B cell (primary cell): Measurements from ENCODE around the gene COBL. TPM values are rescaled to one million over a fixed set of nuclear protein-coding genes. Genes with fewer than 3 reads are reported as not detected.
A peak's percentile ranks its signal among the peaks of the same experiment; 100 is the strongest.

Experiments
- ATAC-seq: fragments of 200-7000 bp; cut with Tn5 transposase; one replicate; pipeline ENCODE4 v1.10.0; 2021; ENCODE audit warnings: low read depth, mild to moderate bottlenecking, moderate number of reproducible peaks, moderate library complexity
- CTCF ChIA-PET: fragments of 350-600 bp; sonication (Branson Sonifier 250); formaldehyde crosslinking; loops from one replicate; lab custom pipeline; 2021; ENCODE audit warnings: antibody characterized with exemption, inconsistent platforms; lab: Charles Lee
- POLR2A ChIA-PET: fragments of 350-600 bp; sonication (Branson Sonifier 250); formaldehyde crosslinking; loops from one replicate; lab custom pipeline; 2021; ENCODE audit warnings: antibody characterized with exemption; lab: Charles Lee
- DNase-seq: peaks from one replicate; pipeline ENCODE4 v3.0.0; 2013
- H2AFZ ChIP-seq: 2 replicates; pipeline ENCODE4 v1.6.1; 2012; ENCODE audit warnings: mild to moderate bottlenecking, low read depth, low read length; ENCODE audit not compliant: insufficient read depth, poor library complexity, severe bottlenecking
- H3K27ac ChIP-seq, 2 donors: 1 replicate in 1 of 2; 2 replicates in 1 of 2; pipeline ENCODE4 v1.5.1; 2012 to 2013; ENCODE audit warnings: low read length in 2 of 2, mild to moderate bottlenecking in 2 of 2, moderate library complexity in 1 of 2
- H3K27me3 ChIP-seq, 4 experiments: fragments of 200-600 bp in 1 of 4; sonication (generic) in 1 of 4; replicated peaks in 1 of 4; 1 replicate in 2 of 4; 2 replicates in 2 of 4; pipeline versions ENCODE4 v1.6.1 to v1.7.0; 2013 to 2016; ENCODE audit warnings: low read length in 3 of 4, mild to moderate bottlenecking in 2 of 4, mixed read lengths in 1 of 4, moderate library complexity in 1 of 4; ENCODE audit not compliant: insufficient read depth in 4 of 4, control insufficient read depth in 3 of 4; ENCODE audit errors: control extremely low read depth in 1 of 4
- H3K36me3 ChIP-seq, 2 experiments: replicated peaks in 1 of 2; 1 replicate in 1 of 2; 2 replicates in 1 of 2; pipeline versions ENCODE4 v1.6.1 to v1.7.1; 2013; ENCODE audit warnings: low read length in 1 of 2; ENCODE audit not compliant: insufficient read depth in 2 of 2, control insufficient read depth in 1 of 2; ENCODE audit errors: control extremely low read depth in 1 of 2, extremely low read depth in 1 of 2
- H3K4me1 ChIP-seq, 2 donors: fragments of 200-600 bp in 1 of 2; sonication (generic) in 1 of 2; 1 replicate in 1 of 2; 2 replicates in 1 of 2; pipeline versions ENCODE4 v1.5.1 to v1.6.1; 2013 to 2017; ENCODE audit warnings: low read length in 2 of 2; ENCODE audit not compliant: control insufficient read depth in 2 of 2, insufficient read depth in 2 of 2
- H3K4me2 ChIP-seq: replicated peaks from 2 replicates; pipeline ENCODE3; 2012; ENCODE audit warnings: mild to moderate bottlenecking, low read depth, low read length; ENCODE audit not compliant: poor library complexity, severe bottlenecking
- H3K4me3 ChIP-seq, 5 experiments: fragments of 200-600 bp in 1 of 5; sonication (generic) in 1 of 5; 1 replicate in 3 of 5; 2 replicates in 2 of 5; pipeline versions ENCODE4 v1.5.1 to v1.7.0; 2011 to 2016; ENCODE audit warnings: low read length in 4 of 5, mild to moderate bottlenecking in 4 of 5, low read depth in 2 of 5, control low read depth in 1 of 5, moderate library complexity in 1 of 5; ENCODE audit not compliant: insufficient read depth in 1 of 5; ENCODE audit errors: control extremely low read depth in 1 of 5, extremely low read depth in 1 of 5
- H3K79me2 ChIP-seq: fragments of 200-600 bp; sonication (generic); one replicate; pipeline ENCODE4 v1.6.0; 2016; ENCODE audit warnings: low read length; ENCODE audit not compliant: control insufficient read depth, insufficient read depth
- H3K9ac ChIP-seq: fragments of 200-600 bp; sonication (generic); 2 replicates; pipeline ENCODE4 v1.6.1; 2017; ENCODE audit warnings: mild to moderate bottlenecking, low read length, moderate library complexity
- H3K9me3 ChIP-seq, 3 donors: one replicate each; pipeline versions ENCODE4 v1.6.1 to v1.7.1; 2013; ENCODE audit warnings: low read length in 2 of 3; ENCODE audit not compliant: control insufficient read depth in 2 of 3, insufficient read depth in 1 of 3; ENCODE audit errors: control extremely low read depth in 1 of 3
- H4K20me1 ChIP-seq: 2 replicates; pipeline ENCODE4 v1.6.0; 2012; ENCODE audit warnings: mild to moderate bottlenecking, low read length; ENCODE audit not compliant: insufficient read depth, control insufficient read depth, poor library complexity, severe bottlenecking
- H3K27ac Mint-ChIP-seq: one replicate; pipeline ENCODE4 v1.8.0; 2021; ENCODE audit warnings: mixed read lengths
- H3K27me3 Mint-ChIP-seq: one replicate; pipeline ENCODE4 v1.8.0; 2021; ENCODE audit warnings: mixed read lengths
- H3K4me1 Mint-ChIP-seq: one replicate; pipeline ENCODE4 v1.8.0; 2021; ENCODE audit warnings: mixed read lengths
- H3K4me3 Mint-ChIP-seq: one replicate; pipeline ENCODE4 v1.8.0; 2021; ENCODE audit warnings: mixed read lengths
- H3K9me3 Mint-ChIP-seq: one replicate; pipeline ENCODE4 v1.8.0; 2022; ENCODE audit warnings: mixed read lengths; ENCODE audit not compliant: insufficient read depth
- CTCF ChIP-seq: fragments of 200-600 bp; IDR thresholded peaks from one replicate; pipeline ENCODE4 v1.8.0; 2022; ENCODE audit warnings: antibody characterized with exemption, mild to moderate bottlenecking
- EZH2 ChIP-seq: IDR thresholded peaks from 2 replicates; pipeline ENCODE4 v1.6.1; 2012; ENCODE audit warnings: borderline replicate concordance, low read depth, mild to moderate bottlenecking, moderate library complexity, low read length; ENCODE audit not compliant: insufficient read depth, poor library complexity, severe bottlenecking
- WGBS: methylation state at CpG from one replicate; pipeline ENCODE4 v1.1.5; 2013; ENCODE audit warnings: missing lambda C conversion rate; ENCODE audit not compliant: insufficient coverage; 5-methylcytosine and 5-hydroxymethylcytosine counted together
- intact Hi-C: fragments of 100-400 bp; cut with micrococcal nuclease; formaldehyde crosslinking; loops from one replicate; pipeline ENCODE4 v1.10.0; 2022
- polyA plus RNA-seq: library from polyadenylated mRNA; depleted of rRNA; stranded (reverse); fragments of >200 nt; gene quantifications from 2 replicates; pipeline ENCODE4 v1.2.3, GENCODE V29; 2012
- total RNA-seq, 2 donors: library from RNA; stranded (reverse); fragments of 120-200 nt in 1 of 2; gene quantifications; 1 replicate in 1 of 2; 2 replicates in 1 of 2; pipeline versions ENCODE4 v1.2.3 to v1.2.4, GENCODE V29; 2013 to 2022

Gene COBL
- total and polyA plus RNA-seq, 2 donors (not counting 1 experiment from before 2014, with no cell fraction given): not detected

- H3K36me3 ChIP-seq: no peaks in the 10 kb centered on the region
- no peaks in the 10 kb centered on the region for H4K20me1 ChIP-seq
- WGBS: 48% methylated on average over 8 of the region's 8 CpGs
- H3K79me2 ChIP-seq: no peaks in the 10 kb centered on the region
- Mint-ChIP-seq H3K9me3 (no peaks in the 10 kb centered on the region), H3K27me3 (peaks cover 44% of the 10 kb centered on the region), H3K4me3 (peak overlapping the region; percentile 50), H3K4me1 (peaks cover 13% of the 10 kb centered on the region), H3K27ac (no peak overlapping the region)
- ChIA-PET POLR2A (no interaction called here), CTCF (no interaction called here)
- no peak overlapping the region for H3K9ac ChIP-seq
- intact Hi-C loops: no loop called here
- ATAC-seq (no peak), DNase-seq (no peak)
- H3K9me3 ChIP-seq: peaks cover 0 to 7% (median 0%) of the 10 kb centered on the region in 3 donors
- H3K27ac ChIP-seq: no peak overlapping the region
- no peak overlapping the region for H3K4me3 ChIP-seq
- TF ChIP-seq EZH2: no peak
- TF ChIP-seq CTCF: no peak
- H2AFZ ChIP-seq: no peak overlapping the region
- H3K27me3 ChIP-seq: peaks cover 0 to 24% (median 9%) of the 10 kb centered on the region in 4 experiments
- peak overlapping the region; percentile 48 for H3K4me2 ChIP-seq
- H3K4me1 ChIP-seq: peaks cover 5 to 6% of the 10 kb centered on the region in 2 donors
Observed at GRCh38 chr7:51317582-51317910, 937 bp upstream of the COBL start.

- Histone ChIP-seq H3K27me3 (peaks cover 0 to 24% (median 9%) of the 10 kb centered on the region in 4 experiments), H3K27ac (no peak overlapping the region), H3K9ac (no peak overlapping the region), H3K4me3 (no peak overlapping the region), H3K79me2 (no peaks in the 10 kb centered on the region), H3K9me3 (peaks cover 0 to 7% (median 0%) of the 10 kb centered on the region in 3 donors), H3K36me3 (no peaks in the 10 kb centered on the region), H3K4me2 (peak overlapping the region; percentile 33), H2AFZ (no peak overlapping the region), H4K20me1 (no peaks in the 10 kb centered on the region), H3K4me1 (peaks cover 5 to 6% of the 10 kb centered on the region in 2 donors)
- intact Hi-C loops: no loop called here
- CTCF ChIA-PET: no interaction called here
- TF ChIP-seq EZH2 (no peak), CTCF (no peak)
- ATAC-seq: no peak
- no peak for DNase-seq
- H3K27ac Mint-ChIP-seq: no peak overlapping the region
- WGBS: 5% methylated on average over 46 of the region's 46 CpGs
- no peaks in the 10 kb centered on the region for H3K9me3 Mint-ChIP-seq
- POLR2A ChIA-PET: no interaction called here
- H3K27me3 Mint-ChIP-seq: peaks cover 48% of the 10 kb centered on the region
- H3K4me3 Mint-ChIP-seq: peak overlapping the region; percentile 52
- H3K4me1 Mint-ChIP-seq: peaks cover 13% of the 10 kb centered on the region
Observed at GRCh38 chr7:51316262-51316665, 345 bp downstream of the COBL start.
